ENCODE measurements around the gene DNAJC10.
"Not testable (repeated sequence)": the region's sequence is repeated elsewhere in the genome, so short reads cannot be mapped to it uniquely, and the experiment has no call there.

The DNAJC10 gene

DNA sequence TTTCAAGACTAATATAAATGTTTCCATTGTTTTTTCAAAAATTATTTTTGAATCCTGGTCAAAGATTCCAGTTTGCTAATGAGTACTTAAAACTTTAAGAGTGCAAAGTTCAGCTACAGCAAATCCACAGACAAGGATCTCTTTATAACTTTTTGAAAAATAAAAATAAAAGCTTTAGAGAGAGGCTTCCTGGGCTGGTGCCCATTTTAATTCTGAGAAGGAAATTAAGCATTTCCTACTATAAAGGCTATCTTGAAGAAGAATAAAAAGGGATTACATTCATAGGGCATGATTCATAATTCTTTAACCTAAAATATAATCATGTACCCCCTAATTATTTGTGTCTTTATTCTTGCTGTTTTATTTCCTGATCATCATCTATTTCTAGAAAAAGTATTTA lies 38.2 kb downstream of the DNAJC10 start:
- TF ChIP-seq, protein P1, sequence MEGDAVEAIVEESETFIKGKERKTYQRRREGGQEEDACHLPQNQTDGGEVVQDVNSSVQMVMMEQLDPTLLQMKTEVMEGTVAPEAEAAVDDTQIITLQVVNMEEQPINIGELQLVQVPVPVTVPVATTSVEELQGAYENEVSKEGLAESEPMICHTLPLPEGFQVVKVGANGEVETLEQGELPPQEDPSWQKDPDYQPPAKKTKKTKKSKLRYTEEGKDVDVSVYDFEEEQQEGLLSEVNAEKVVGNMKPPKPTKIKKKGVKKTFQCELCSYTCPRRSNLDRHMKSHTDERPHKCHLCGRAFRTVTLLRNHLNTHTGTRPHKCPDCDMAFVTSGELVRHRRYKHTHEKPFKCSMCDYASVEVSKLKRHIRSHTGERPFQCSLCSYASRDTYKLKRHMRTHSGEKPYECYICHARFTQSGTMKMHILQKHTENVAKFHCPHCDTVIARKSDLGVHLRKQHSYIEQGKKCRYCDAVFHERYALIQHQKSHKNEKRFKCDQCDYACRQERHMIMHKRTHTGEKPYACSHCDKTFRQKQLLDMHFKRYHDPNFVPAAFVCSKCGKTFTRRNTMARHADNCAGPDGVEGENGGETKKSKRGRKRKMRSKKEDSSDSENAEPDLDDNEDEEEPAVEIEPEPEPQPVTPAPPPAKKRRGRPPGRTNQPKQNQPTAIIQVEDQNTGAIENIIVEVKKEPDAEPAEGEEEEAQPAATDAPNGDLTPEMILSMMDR (IDR thresholded peaks at IDR 0.05; ENCODE audit: low read depth, low read length), result no peak
- no peak overlapping the region for H3K4me3 ChIP-seq (ENCODE audit: low read depth, low read length)
- in situ Hi-C loops (cut with HindIII; ENCODE audit: low sequenced_read_pairs), result no loop called here
- no peak for DNase-seq (ENCODE audit: low read depth, low spot score)

DNA sequence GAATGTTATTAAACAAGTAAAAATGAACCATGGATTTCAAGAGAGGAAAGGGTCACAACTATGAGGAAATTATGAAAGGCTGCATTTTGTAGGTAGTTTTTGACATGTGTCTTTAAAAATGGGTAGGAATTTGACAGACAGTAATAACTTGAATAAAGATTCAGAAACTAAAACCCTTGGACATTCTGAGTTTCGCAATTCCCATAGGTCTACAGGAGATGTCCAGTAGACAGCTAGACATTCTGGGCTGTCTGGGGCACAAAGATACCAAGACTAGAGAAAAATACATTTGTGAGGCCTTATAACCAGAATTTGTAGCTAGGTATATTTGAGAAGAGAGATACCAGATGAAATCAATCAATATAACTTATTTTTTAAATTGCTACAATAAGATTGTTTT lies 42.3 kb downstream of the DNAJC10 start:
- H3K4me3 ChIP-seq (ENCODE audit: low read depth, low read length), result no peak overlapping the region
- TF ChIP-seq, protein P1 (IDR thresholded peaks at IDR 0.05; ENCODE audit: low read depth, low read length), result no peak
- in situ Hi-C loops (cut with HindIII; ENCODE audit: low sequenced_read_pairs), result no loop called here
- no peak for DNase-seq (ENCODE audit: low read depth, low spot score)

GRCh38 chr2:182761903-182762302 lies 45.8 kb downstream of the DNAJC10 start:
- no peak overlapping the region for H3K4me3 ChIP-seq (ENCODE audit: low read depth, low read length)
- TF ChIP-seq, protein P1 (IDR thresholded peaks at IDR 0.05; ENCODE audit: low read depth, low read length), result peak; percentile 14
- peak; percentile 35 for DNase-seq (ENCODE audit: low read depth, low spot score)
- in situ Hi-C loops (cut with HindIII; ENCODE audit: low sequenced_read_pairs), result no loop called here

GRCh38 chr2:182763311-182763912 lies 47.4 kb downstream of the DNAJC10 start:
- TF ChIP-seq, protein P1 (IDR thresholded peaks at IDR 0.05; ENCODE audit: low read depth, low read length), result peak; percentile 69
- DNase-seq (ENCODE audit: low read depth, low spot score), result peak; percentile 62
- in situ Hi-C loops (cut with HindIII; ENCODE audit: low sequenced_read_pairs), result no loop called here
- H3K4me3 ChIP-seq (ENCODE audit: low read depth, low read length), result no peak overlapping the region

GRCh38 chr2:182766626-182767025 lies 50.6 kb downstream of the DNAJC10 start:
- TF ChIP-seq, protein P1 (IDR thresholded peaks at IDR 0.05; ENCODE audit: low read depth, low read length), result no peak
- H3K4me3 ChIP-seq (ENCODE audit: low read depth, low read length), result no peak overlapping the region
- no peak for DNase-seq (ENCODE audit: low read depth, low spot score)
- in situ Hi-C loops (cut with HindIII; ENCODE audit: low sequenced_read_pairs), result no loop called here

DNA sequence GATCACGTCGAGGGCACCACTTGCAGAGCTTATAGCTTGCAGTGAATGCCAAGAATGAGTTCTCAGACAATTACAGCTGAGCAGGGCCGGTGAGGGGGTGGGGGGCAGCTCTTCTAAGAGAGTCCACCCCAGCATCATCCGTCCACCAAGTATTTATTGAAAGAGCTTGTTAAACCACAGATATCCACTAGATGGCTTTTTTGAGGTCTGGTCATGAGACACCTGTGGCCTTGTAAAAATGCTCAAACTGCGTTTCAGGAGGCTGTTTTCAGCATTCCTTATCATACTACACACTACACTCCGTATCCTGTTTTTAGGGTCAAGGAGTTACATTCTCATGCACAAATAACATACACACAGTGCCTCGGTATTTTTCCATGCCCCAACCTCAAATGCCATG lies 51.5 kb downstream of the DNAJC10 start:
- TF ChIP-seq, protein P1 (IDR thresholded peaks at IDR 0.05; ENCODE audit: low read depth, low read length), result peak; percentile 53

DNA sequence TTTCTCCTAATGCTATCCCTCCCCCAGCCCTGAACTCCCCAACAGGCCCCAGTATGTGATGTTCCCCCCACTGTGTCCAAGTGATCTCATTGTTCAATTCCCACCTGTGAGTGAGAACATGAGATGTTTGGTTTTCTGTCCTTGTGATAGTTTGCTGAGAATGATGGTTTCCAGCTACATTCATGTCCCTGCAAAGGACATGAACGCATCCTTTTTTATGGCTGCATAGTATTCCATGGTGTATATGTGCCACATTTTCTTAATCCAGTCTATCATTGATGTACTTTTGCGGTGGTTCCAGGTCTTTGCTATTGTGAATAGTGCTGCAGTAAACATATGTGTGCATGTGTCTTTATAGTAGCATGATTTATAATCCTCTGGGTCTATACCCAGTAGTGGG lies 52.9 kb downstream of the DNAJC10 start:
- H3K4me3 ChIP-seq (ENCODE audit: low read depth, low read length); DNase-seq (ENCODE audit: low read depth, low spot score); in situ Hi-C loops (cut with HindIII; ENCODE audit: low sequenced_read_pairs): not testable (repeated sequence)

More for the DNA sequence above, 51.5 kb downstream of the DNAJC10 start:
- no peak overlapping the region for H3K4me3 ChIP-seq (ENCODE audit: low read depth, low read length)
- DNase-seq (ENCODE audit: low read depth, low spot score), result peak; percentile 37
- in situ Hi-C loops (cut with HindIII; ENCODE audit: low sequenced_read_pairs), result no loop called here
